NCI-H2171 treated with DMSO at 0.1 percent for 48 hours (cell line): ENCODE results near the gene SFMBT2.
A peak's percentile ranks its signal among the peaks of the same experiment; 100 is the strongest.

Experiments
- DNase-seq: peaks from one replicate; lab custom pipeline; 2025; lab: John Stamatoyannopoulos, UW

The SFMBT2 gene

DNA sequence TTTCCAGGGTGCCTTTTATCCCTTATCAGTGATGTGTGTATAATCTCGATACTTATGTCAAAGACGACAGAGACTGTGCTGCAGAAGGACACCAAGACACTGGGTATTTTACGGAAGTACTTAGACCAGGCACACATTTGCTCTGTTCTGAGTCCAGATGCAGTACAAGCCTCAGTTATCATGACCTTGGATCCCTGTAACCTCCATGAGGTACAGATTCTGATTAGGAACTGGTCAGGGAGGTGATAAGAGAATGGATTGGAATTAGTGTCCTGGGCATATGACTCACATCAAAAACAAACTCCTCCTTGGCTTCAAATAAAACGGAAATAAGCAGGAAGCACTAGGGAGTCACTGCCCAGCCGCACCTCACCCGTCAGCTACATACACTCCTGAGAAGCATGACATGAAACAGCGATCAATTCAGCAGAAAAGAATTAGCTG, 146.5 kb downstream of the SFMBT2 start:
- no peak for DNase-seq

DNA sequence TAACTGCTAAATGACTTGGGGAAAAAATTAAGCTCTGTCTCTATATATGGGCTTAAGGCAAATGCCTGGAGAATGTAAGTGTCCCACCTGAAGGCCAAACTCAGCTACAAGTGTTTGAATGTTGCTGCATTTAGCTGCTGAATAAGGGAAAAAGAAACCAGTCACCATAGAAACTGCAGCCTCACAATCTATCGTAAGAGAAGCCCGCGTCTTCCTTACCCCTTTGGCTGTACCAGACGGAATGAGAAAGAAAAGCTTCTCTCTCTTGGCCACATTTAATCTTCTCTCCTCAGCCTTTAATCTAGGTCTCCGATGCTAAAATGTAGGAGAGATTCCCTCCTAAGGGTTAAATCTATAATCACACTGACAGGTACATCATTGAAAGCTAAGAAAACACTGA, 147.2 kb downstream of the SFMBT2 start:
- no peak for DNase-seq

DNA sequence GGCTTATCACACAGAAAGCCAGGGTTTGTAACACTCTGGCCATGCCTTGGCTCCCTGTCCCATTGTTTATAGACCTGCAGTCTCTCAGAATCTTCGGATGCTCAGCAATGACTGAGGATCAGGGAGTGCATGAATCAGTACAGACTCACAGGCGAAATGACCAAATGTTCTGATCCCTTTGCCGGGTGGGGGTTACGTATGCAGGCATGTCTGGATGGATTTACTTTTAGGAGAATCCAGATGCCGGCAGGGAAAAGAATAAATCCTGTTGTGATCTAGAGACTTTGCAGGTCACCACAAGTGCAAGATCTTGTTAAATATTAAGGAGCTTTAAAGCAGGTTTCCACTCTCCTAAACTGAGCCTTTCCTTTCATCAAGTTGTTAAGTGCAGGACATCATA, 149.5 kb downstream of the SFMBT2 start:
- DNase-seq, result no peak

DNA sequence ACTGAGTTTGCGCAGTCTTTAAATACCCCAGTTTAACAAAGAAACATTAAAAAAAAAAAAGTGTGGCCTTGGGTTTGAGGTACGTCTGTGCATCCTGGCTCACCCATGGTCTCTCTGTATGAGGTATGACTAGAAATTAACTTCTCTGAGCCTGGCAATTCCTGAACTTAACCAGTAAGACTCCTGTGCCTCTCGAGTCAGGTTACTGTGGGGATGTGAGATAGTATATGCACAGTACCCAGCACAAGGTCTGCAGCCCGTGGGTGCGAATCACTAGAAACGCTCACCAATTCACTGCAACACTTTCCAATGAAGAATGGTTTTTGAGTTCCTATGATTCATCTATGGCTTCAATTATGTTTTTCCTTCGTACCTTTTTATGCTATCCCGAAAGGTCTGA, 149.9 kb downstream of the SFMBT2 start:
- DNase-seq, result no peak

DNA sequence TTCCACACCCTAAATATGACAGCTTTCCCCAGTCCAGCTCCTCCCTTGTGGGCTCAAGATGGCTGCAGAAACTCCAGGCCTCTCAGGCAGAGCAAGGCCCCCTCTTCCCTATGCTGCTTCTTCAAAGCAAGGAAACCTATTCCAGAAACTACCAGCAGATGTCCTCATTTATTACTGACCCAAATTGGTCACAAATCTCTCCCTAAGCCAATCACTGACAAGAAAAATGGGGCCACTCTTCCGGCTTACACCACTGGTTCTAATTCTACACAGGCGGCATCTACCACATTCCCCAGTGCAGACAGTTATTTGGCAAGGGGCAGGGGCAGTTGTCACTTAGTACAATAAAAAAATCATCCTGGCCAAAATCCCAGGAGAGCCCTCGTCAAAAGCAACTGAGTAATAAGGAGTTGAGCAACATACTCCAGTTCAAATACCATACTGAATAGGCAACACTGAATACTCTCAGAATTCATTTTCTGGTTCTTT, 150.4 kb downstream of the SFMBT2 start:
- peak; percentile 0 for DNase-seq

DNA sequence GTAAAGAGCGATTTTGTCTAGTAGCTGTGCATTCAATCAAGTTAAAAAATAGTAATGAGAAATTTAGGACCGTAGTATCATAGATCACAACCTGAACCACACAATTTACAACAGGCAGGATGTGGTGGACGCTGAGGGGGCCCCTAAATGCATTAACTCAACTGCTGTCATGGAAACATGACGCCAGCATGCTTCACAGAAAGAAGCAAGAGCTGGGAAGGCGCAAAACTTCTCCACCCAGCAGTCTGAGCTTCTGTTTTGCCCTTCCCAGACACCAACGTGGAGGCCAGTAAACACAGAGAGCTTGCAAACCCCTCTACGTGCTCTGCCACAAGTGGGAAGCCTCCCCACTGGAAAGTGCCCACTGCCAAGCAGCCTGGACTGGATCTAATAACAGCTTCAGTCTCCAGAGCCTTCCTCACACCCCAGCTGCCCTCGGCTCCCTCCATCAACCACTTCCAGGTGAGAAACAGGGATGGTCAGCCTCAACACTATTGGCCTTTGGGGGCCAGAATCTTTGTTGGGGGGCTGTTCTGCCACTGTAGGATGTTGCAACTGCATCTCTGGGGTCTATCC, 151.8 kb downstream of the SFMBT2 start:
- DNase-seq, result no peak

DNA sequence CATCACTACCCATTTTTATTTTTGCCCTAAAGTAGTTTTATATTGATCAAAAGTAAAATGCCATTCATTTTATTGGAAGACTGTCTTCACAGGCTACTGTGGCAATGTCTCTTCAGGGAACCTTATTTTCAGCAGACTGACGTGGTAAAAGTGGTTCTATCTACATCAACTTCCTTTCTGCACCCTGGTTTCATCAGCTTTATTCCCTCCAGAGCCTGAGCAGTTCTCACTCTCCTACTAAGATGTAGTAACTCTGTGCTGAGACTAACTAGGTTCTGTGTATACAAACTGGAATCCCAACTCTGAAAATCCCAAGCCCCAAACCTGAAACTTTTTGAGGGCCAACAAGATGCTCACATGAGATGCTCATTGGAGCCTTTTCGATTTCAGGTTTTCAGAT, 155.3 kb downstream of the SFMBT2 start:
- no peak for DNase-seq

DNA sequence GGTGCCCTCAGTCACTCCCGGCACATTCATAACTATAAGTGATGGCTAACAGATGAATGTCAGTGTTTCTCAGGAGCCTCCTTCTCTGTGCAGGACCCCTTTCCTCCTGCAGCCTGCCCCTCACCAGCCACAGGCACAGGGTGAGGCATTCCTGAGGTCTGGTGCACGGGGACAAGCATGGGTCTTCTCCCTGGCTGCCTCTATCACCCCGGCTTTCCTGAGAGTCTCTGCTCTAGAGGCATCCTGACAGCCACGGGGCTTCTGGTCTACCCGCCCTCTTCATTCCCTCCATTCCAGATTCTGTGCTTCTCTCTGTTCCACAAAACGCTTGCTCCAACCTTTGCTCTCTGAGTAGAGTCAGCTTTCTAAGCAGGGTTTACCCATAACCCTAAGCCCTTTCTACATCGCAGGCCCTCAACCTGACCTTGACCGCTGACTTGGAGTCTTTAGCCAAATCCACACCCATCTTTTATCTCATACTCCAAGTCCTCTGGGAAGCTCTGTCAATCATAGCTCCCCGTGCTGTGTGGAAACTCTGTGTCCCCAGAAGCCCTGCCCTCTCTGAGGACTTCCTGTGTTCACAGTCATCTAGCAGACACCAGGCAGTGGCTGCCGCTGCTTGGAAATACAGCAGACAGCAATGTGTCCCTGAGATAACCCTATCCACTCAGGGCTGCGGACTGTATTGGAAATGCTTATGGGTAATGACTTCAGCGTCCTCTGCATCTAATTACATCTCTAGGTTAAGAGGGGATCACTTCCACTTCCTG, 159.0 kb downstream of the SFMBT2 start:
- no peak for DNase-seq

DNA sequence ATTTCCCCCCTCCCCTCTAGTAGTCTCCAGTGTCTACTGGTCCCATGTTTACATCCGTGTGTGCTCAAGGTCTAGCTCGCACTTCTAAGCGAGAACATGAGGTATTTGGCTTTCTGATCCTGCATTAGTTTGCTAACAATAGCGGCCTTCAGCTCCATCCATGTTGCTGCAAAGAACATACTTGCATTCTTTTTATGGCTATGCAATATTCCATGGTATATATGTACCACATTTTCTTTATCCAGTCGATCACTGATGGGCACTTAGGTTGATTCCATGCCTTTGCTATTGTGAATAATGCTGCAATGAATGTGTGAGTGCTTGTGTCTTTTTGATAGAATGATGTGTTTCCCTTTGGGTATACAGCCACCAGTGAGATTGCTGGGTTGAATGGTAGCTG, 160.6 kb downstream of the SFMBT2 start:
- no peak for DNase-seq

DNA sequence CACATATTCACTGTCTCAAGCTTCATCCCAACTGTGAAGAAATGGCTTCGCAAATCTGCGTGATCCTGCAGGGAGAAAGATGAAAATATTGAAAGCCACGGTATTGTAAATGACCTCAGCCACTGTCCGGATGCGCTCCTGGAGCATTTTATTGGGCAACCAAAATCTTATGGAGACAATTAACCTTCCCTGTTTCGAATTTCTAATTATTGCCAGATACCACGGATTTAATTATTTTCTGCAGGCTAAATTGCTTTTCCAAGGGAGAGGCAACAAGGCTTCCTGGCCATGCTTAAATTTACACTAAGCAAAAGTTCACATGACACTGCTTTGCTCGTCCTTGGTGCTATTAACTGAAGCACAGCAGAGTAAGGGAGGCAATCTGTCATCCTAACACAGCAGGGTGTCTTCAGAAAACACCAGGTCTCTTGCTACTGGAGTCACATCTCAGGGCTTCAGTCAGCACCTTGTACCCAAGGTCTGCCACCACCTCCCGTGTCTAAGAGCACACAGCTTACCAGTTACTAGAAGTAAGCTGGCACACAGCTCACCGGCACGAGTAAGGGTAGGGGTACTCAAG, 162.2 kb downstream of the SFMBT2 start:
- no peak for DNase-seq

DNA sequence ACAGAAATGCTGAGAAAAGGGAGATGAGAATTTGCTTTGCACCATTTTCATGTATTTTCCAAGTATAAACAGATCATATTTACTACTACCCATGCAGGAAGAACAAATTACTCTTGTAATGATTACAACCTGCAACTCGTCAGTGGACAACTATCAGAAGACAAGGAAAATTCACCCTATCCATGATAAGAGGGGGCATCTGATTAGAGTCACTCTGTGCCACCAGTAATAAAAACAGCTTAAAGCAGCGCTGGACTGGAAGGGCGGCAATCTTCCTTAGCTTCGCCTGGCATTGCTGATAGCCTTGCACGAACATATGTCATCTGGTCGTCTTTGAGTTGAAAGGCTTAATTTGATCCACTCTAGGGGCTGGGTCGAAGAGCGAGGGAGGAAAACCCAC, 162.7 kb downstream of the SFMBT2 start:
- no peak for DNase-seq

DNA sequence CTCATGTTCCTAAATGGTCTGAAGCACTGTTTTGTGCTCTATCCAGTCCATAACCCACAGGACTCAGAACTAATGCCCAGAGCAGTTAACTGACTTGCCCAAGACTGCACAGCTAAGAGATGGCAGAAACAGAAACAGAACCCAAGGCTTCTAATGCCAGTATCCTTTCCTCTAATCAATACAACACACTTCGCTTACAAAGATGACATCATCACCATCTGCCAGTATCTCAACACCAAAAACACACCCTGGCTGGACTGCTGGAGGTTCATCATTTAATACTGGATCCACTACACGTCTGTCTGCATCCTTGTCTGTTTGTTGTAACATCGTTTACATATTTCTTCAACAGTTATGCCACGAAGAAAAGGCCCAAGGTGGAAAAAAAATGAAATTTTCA, 165.3 kb downstream of the SFMBT2 start:
- no peak for DNase-seq

DNA sequence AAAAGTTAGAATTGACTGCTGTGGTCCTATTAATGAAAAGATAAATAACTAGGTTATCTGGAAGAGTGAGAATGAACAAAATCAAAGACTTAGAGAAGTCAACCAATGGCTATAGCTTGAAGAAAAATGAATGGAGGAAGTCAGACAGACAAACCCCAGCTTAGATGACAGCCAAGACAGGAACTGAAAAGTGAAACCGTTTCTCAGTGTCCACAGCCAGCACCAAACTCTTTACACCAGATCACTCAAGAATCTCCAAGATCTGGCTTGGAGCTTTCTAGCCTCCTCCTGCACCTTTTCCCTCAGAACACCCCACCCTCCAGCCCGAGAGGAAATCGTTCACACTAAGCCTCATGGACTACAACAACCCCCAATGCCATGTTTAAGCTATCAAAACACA, 167.0 kb downstream of the SFMBT2 start:
- DNase-seq, result no peak

DNA sequence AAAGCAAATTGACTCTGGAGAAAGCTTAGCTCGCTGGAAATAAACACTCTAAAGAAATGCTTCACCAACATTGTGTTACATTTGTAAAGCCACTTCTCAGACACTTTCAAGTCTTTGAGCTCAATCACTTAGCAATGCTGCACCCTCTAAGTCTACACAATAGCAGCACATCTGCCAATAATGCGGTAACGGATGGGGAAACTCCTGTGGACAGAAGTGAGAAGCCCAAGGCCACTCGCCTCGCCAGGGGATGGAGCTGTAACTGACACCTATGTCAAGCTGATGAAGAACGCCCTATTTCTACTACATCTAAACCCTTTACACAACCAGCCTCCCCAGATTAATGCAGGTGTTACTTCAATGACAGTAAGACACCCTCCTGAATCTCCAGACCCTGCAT, 167.7 kb downstream of the SFMBT2 start:
- DNase-seq, result no peak

DNA sequence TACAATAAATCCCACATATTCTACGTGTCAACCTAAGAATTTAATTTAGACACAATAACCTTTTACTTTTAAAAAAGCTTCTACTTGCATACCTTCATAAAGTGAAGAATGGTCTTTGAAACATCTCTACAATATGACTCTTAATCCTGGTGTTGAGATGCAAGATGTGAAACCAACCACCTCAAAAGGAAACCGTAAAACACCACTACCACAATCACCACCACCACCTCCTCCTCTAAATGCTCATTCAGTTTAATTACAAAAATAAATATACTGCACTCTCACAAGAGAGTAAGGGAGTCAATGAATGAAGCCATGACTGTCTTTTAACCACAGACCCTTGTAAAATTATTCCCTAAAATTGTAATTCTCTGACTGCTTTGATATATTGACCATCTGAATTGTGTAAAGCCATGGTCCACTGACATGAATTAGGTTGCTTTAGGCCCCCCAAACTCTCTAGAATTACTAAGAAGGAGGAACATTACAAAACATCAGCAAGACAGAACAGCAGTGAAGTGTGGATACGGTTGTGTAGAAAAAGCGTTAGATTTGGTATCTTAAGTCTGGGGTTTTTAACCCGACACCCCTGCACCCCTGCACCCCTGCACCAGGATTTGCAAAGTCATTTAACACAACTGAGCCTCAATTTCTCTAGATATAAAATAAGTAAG, 171.4 kb downstream of the SFMBT2 start:
- DNase-seq, result no peak

DNA sequence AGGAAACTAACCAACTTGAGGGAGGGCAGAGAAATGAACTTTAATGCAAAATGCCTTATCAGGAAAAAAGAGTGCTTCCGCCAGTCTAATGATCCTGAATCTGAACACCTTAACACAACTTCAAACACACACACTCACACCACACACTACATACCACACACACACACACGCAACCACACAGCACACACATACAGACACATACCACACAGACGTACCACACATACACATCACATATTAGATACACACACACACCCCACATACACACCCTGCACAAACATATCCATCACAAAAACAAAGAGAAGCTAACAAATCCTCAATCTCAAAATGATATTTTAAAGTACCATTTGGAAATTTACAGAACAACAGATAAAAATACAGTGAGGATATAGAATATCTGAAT, 175.5 kb downstream of the SFMBT2 start:
- no peak for DNase-seq

DNA sequence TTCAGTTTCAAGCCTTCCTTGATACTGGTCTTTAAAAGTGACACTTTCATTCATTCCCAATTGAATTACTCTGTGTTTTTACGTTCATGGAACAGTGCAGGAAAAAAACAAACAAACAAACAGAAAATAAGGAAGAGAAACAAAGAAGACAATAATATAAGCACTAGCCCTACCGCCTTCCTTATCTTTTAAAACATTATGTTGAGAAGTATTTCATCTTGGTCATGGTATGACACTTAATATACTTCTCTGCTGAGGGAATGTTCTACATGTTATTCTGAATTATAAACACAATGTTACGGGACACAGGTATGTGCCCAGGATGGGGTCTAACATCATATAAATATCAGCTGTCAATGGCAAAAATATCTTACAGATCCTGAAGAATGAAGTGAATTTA, 176.7 kb downstream of the SFMBT2 start:
- DNase-seq, result no peak

DNA sequence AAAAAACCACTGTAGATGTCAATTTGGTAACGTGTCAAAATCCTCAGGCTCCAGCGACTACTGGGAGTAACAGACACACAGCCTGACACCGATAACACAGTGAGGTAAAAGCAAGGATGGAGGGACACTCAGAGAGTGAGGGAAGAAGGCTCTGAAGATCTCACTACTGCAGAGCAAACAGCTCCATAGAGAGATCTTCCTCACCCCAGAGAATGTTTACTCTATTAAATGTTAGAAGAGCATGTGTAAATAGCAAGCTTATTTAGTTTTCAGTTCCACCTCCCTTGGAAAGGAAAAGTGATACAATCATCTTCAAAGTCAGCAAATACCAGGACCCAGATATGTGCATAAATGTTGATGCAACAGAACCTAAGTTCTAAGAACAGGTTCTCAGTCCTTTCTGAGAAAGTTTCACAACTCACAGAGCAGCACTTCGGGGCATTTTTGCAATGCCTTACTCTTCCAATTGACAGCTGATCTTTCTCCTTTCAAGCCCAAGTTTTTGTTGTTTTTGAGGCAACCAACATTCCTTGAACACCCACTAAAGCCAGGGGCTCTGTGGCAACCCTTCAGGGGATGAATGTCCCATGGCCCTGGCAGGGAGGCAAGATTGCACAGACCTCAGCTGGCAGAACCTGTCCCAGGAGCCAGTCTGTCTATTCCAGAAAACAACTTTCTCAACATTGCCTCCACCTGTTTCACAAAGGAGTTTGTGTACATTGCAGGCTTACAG, 177.4 kb downstream of the SFMBT2 start:
- DNase-seq, result no peak

DNA sequence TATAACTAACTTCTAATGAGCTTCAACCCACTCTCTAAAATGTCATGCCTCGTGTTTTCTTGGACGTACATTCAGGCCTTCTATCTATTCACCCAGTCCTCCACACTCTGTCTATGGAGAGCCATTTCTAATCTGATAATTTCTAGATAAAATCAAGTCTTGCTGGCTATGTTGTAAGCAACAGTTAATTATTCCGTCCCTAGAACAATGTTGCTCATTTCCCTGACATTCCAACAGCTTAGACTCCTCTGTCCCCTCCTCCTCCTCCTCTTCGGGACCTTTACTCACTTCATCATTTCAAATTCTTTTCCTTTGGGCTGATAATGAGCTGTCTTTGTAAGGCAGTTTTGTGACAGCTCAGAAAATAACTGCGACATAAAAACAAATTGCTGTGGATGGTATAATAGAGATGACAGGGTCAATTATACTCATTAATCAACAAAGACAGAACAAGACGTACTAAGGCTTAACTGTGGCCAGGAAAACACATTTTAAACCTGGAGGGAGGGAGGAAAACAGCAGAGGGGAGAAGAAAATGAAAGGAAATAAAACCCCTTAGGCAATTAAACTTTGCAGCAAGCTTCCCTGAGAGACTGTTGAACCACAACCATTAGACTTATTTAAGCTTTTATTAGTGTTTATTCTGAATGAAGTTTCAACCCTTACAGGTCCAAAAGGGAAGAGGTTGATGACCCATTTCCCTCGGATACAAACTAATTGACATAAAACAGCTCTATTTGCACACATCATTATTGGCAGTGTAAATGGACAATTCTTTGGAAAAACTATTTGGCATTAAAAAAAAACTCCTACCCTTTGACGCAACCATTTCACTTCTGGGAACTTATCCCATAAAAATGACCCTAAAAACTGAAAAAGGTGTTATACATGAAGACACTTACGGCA, 179.1 kb downstream of the SFMBT2 start:
- no peak for DNase-seq

DNA sequence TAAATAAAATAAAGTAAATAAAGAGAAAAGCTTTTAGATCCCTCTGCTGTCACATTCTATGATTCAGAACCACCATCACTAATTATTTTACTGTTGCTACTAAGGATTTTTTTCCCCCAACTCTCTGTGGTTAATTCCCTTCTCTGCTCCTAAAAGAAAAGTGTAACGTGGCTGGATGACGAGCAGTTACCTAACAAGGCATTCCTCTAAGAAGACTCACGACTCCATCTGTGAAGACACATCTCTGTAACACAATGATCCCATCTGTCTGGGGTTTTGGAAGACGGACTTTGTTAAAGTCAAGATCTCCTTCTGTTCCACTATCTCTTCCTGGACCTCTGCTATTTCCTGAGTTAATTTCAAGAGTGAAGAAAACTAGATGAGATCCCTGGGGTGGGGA, 179.9 kb downstream of the SFMBT2 start:
- DNase-seq, result no peak

DNA sequence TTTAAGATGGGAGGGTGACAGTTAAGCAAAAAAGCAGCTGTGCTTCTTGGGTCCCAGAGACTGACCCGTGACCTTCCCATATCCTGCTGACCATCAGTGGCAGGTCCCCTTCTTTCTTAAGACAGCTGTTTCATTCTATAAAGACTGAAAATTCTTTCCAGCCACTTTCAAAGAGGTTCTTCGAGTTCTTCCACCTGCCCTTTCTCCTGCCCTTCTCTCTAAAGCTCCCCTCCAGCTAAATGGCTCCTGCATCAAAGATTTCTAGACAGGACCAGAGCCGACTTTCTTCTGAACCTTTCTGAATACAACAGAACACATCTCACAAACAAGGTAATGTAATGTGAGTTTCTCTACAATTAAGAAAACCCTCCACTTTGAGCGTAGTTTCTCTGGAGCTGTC, 180.8 kb downstream of the SFMBT2 start:
- DNase-seq, result no peak
